HL-60/S4 (cell line): ENCODE results near the gene CCZ1B.
"Not testable (repeated sequence)": the region's sequence is repeated elsewhere in the genome, so short reads cannot be mapped to it uniquely, and the experiment has no call there.

Experiments
- in situ Hi-C: fragments of 300-500 bp; cut with MboI; formaldehyde crosslinking; loops from 2 replicates; pipeline ENCODE4 v1.14.3; 2022; ENCODE audit warnings: low sequenced_read_pairs

Gene CCZ1B

DNA sequence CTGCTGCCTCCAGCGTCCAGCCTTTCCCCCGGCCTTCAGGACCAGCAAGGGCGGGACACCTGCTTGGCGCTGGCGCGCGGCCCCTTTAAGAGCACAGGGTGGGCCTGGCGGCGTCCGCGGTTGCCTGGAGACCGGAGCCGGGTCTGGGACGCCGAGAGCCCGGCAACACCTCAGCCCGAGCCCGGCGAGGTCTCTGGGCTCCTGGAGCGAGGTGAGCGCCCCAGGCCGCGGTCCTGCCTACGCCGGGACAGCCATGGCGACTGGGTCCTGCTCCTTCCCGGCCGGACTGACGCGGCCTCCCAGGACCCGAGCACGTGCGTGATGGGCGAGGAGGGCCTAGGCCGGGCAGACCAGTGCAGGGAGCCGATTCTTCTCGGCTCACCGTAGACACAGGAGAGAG lies 72.1 kb downstream of the CCZ1B start, which contains the start of gene RSPH10B2:
Gene RSPH10B2 (plus strand): TSS at position 140 of the 400 bp plus-strand sequence. CDS start 3,575 bp downstream, outside the sequence.
- in situ Hi-C loops = not testable (repeated sequence)

GRCh38 chr7:6750173-6750572 lies 75.9 kb downstream of the CCZ1B start:
- in situ Hi-C loops = not testable (repeated sequence)

GRCh38 chr7:6749335-6749734 lies 76.7 kb downstream of the CCZ1B start:
- in situ Hi-C loops = not testable (repeated sequence)
